HepG2 (cell line): ENCODE data around the gene PRKACA. TPM values are rescaled to one million over a fixed set of nuclear protein-coding genes. Genes with fewer than 3 reads are reported as not detected.

Experiments used
- ATAC-seq: fragments of 200-7000 bp; cut with Tn5 transposase; 3 replicates; pipeline ENCODE4 v1.9.1; 2020; ENCODE audit warnings: mild to moderate bottlenecking, moderate library complexity
- BruUV-seq: library from RNA; stranded (reverse); fragments of 400-500 nt; replicated peaks from 2 replicates; lab custom pipeline; 2021; lab: Mats Ljungman, UMichigan
- CTCF ChIA-PET: fragments of 300-600 bp; formaldehyde crosslinking; extraction: SDS; loops from one replicate; lab custom pipeline; 2021; ENCODE audit warnings: low total read pairs, inconsistent platforms, low intra/inter-chr PET ratio; lab: Yijun Ruan, JAX
- POLR2A ChIA-PET: fragments of 350-600 bp; sonication (Branson Sonifier 250); formaldehyde crosslinking; loops from one replicate; lab custom pipeline; 2020; ENCODE audit warnings: antibody characterized with exemption, inconsistent platforms; lab: Yijun Ruan, JAX
- DNase-seq: peaks from one replicate; pipeline ENCODE4 v3.0.0-alpha.2; 2015; ENCODE audit warnings: low spot score
- FAIRE-seq: peaks from 3 replicates; lab custom pipeline; 2011; peaks lifted over from hg19 to GRCh38; lab: Jason Lieb, UNC
- H2AFZ ChIP-seq: one replicate; pipeline ENCODE4 v1.6.1; 2011; ENCODE audit warnings: low read length, inconsistent platforms
- H3K27ac ChIP-seq: fragments of 300-600 bp; 3 replicates; pipeline ENCODE4 v1.8.0; 2011; ENCODE audit warnings: mixed run types, mild to moderate bottlenecking, mixed read lengths, low read length, inconsistent platforms; ENCODE audit not compliant: insufficient read depth; ENCODE audit errors: extremely low read length
- H3K27me3 ChIP-seq, 2 experiments: fragments of 200-600 bp in 1 of 2; 2 replicates in 1 of 2; 3 replicates in 1 of 2; pipeline versions ENCODE4 v1.6.0 to v1.8.0; 2011; ENCODE audit warnings: low read length in 2 of 2, mild to moderate bottlenecking in 2 of 2, moderate library complexity in 2 of 2, inconsistent platforms in 1 of 2; ENCODE audit not compliant: insufficient read depth in 2 of 2, control insufficient read depth in 1 of 2
- H3K36me3 ChIP-seq, 2 experiments: fragments of 200-600 bp in 1 of 2; replicated peaks in 1 of 2; 2 replicates in 1 of 2; 3 replicates in 1 of 2; pipeline versions ENCODE4 v1.5.1 to v1.8.0; 2011; ENCODE audit warnings: low read length in 2 of 2, inconsistent platforms in 1 of 2; ENCODE audit not compliant: insufficient read depth in 2 of 2, control insufficient read depth in 1 of 2
- H3K4me1 ChIP-seq: 2 replicates; pipeline ENCODE4 v1.5.1; 2012; ENCODE audit warnings: low read length, inconsistent platforms; ENCODE audit not compliant: insufficient read depth
- H3K4me2 ChIP-seq: 2 replicates; pipeline ENCODE4 v1.6.0; 2011; ENCODE audit warnings: low read depth, low read length, inconsistent platforms
- H3K4me3 ChIP-seq, 3 experiments: fragments of 200-600 bp in 1 of 3; sonication (generic), shearing (Covaris generic) in 1 of 3; replicated peaks in 1 of 3; 2 replicates each; pipeline ENCODE4 v1.5.1; 2011 to 2016; ENCODE audit warnings: low read length in 3 of 3, inconsistent platforms in 2 of 3, low read depth in 2 of 3, mild to moderate bottlenecking in 2 of 3, control low read depth in 1 of 3, mixed read lengths in 1 of 3; ENCODE audit not compliant: insufficient read depth in 1 of 3
- H3K79me2 ChIP-seq: one replicate; pipeline ENCODE4 v1.6.1; 2011; ENCODE audit warnings: low read length, inconsistent platforms; ENCODE audit not compliant: insufficient read depth
- H3K9ac ChIP-seq: 2 replicates; pipeline ENCODE4 v1.6.0; 2011; ENCODE audit warnings: mild to moderate bottlenecking, low read depth, low read length, inconsistent platforms; ENCODE audit not compliant: insufficient read depth
- H3K9me3 ChIP-seq: 2 replicates; pipeline ENCODE4 v1.5.1; 2012; ENCODE audit warnings: mild to moderate bottlenecking, low read length
- H4K20me1 ChIP-seq: 2 replicates; pipeline ENCODE4 v1.6.0; 2011; ENCODE audit warnings: inconsistent platforms, mild to moderate bottlenecking, low read length, moderate library complexity; ENCODE audit not compliant: insufficient read depth
- ADNP ChIP-seq: sonication (generic); formaldehyde crosslinking; IDR thresholded peaks from 2 replicates; pipeline ENCODE4 v1.4.0; 2020; ENCODE audit warnings: missing genetic modification reagents
- ESRRA ChIP-seq: sonication (generic); formaldehyde crosslinking; IDR thresholded peaks from 2 replicates; pipeline ENCODE4 v1.5.1; 2020; ENCODE audit warnings: mild to moderate bottlenecking, low read depth, missing genetic modification reagents
- ZKSCAN8 ChIP-seq: IDR thresholded peaks from 2 replicates; pipeline ENCODE4 v1.6.1; 2016; ENCODE audit warnings: borderline replicate concordance, missing genetic modification reagents, missing compliant biosample characterization
- ZMYM3 ChIP-seq: sonication (generic); formaldehyde crosslinking; IDR thresholded peaks from 2 replicates; pipeline ENCODE4 v1.5.1; 2020; ENCODE audit warnings: mild to moderate bottlenecking, missing genetic modification reagents
- ZNF354B ChIP-seq: sonication (generic); formaldehyde crosslinking; IDR thresholded peaks from 2 replicates; pipeline ENCODE4 v1.8.0; 2022; ENCODE audit warnings: mild to moderate bottlenecking, missing genetic modification reagents
- ZNF432 ChIP-seq: sonication (generic); formaldehyde crosslinking; IDR thresholded peaks from 2 replicates; pipeline ENCODE4 v1.5.0; 2020; ENCODE audit warnings: missing genetic modification reagents, mild to moderate bottlenecking, borderline replicate concordance
- ZNF768 ChIP-seq: sonication (generic); formaldehyde crosslinking; IDR thresholded peaks from 2 replicates; pipeline ENCODE4 v1.4.0; 2020; ENCODE audit warnings: missing genetic modification reagents
- WGBS: methylation state at CpG from one replicate; pipeline ENCODE4 v1.1.6; 2017; ENCODE audit warnings: low lambda C conversion rate; 5-methylcytosine and 5-hydroxymethylcytosine counted together
- in situ Hi-C: cut with HindIII; loops from 2 replicates; pipeline ENCODE4 v1.10.0; 2017; ENCODE audit warnings: low pct_unique_long_range_greater_than_20kb; ENCODE audit not compliant: extremely low pct_ligation_motif_present
- intact Hi-C: fragments of 100-400 bp; cut with micrococcal nuclease; formaldehyde crosslinking; loops from one replicate; pipeline ENCODE4 v1.10.0; 2022; ENCODE audit not compliant: unreplicated experiment
- polyA plus RNA-seq, 8 experiments: library from polyadenylated mRNA; depleted of rRNA in 3 of 8; stranded (reverse) in 7 of 8; unstranded in 1 of 8; fragments of >200 nt; fragmentation: Illumina TruSeq in 4 of 8; extraction: Trizol in 4 of 8; gene quantifications; 2 replicates each; pipeline versions ENCODE4 v1.2.1 to v1.2.3, GENCODE V29; 2011 to 2016; ENCODE audit warnings: low read depth in 4 of 8, missing spikeins in 1 of 8, mixed read lengths in 1 of 8; ENCODE audit not compliant: insufficient read depth in 1 of 8
- total RNA-seq, 5 experiments: library from RNA; depleted of rRNA; stranded (reverse); fragments of >200 nt; fragmentation: Illumina TruSeq; extraction: Trizol; gene quantifications; 2 replicates each; pipeline ENCODE4 v1.2.3, GENCODE V29; 2016; ENCODE audit warnings: low read depth in 1 of 5

The PRKACA gene
- total and polyA plus RNA-seq, 2 of the 13 experiments (the other 11 are each of a cell fraction or from before 2014, with no cell fraction given): 11.0 to 18.2 TPM

DNA sequence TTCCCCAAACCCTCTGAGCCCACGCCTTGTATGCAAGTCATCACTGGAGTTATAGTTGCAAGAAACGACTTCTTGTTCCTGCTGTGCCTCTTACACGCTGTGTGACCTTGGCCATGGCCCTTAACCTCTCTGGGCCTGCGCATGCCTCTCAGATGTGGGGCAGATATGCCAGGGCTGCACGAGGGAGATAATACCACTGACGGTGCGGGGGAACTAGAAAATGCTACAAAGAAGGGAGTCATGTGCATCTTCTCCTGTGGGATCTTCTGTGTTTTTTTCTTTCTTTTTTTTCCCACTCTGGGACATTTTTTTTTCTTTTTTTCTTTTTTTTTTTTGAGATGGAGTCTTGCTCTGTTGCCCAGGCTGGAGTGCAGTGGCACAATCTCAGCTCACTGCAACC is 22.7 kb downstream of the PRKACA start:
- ATAC-seq (no peak), DNase-seq (no peak), FAIRE-seq (no peak)
- no peaks in the 10 kb centered on the region for H3K79me2 ChIP-seq
- H3K4me1 ChIP-seq: peaks cover 6% of the 10 kb centered on the region
- TF ChIP-seq ESRRA (CRISPR knock-in tag): no peak
- TF ChIP-seq ZNF768: peak; percentile 99
- TF ChIP-seq ZMYM3 (CRISPR knock-in tag): peak; percentile 62; the same call in 1 of the 2 replicates
- no peak for TF ChIP-seq ADNP
- no peak for TF ChIP-seq ZNF432
- CTCF ChIA-PET: no interaction called here
- no peak overlapping the region for H2AFZ ChIP-seq
- no peak overlapping the region for H3K9ac ChIP-seq
- H4K20me1 ChIP-seq: no peaks in the 10 kb centered on the region
- in situ Hi-C loops: no loop called here
- H3K36me3 ChIP-seq: peaks cover 3 to 8% of the 10 kb centered on the region in 2 experiments; a peak in 3 of 5 replicates
- intact Hi-C loops: no loop called here
- no peak overlapping the region for H3K4me2 ChIP-seq
- 78% methylated on average over 7 of the region's 7 CpGs for WGBS
- H3K27ac ChIP-seq: no peak overlapping the region
- no peak overlapping the region for H3K4me3 ChIP-seq
- H3K9me3 ChIP-seq: peaks cover 6% of the 10 kb centered on the region; the same call in 1 of the 2 replicates
- no peaks in the 10 kb centered on the region for H3K27me3 ChIP-seq
- POLR2A ChIA-PET: interaction anchor here (1.3 to 1.4 kb wide), 2 partner anchors 23 to 42 kb away, joined by 3 read pairs; partner anchors contain the start of gene PRKACA
- BruUV-seq: TSS peak; percentile 49

DNA sequence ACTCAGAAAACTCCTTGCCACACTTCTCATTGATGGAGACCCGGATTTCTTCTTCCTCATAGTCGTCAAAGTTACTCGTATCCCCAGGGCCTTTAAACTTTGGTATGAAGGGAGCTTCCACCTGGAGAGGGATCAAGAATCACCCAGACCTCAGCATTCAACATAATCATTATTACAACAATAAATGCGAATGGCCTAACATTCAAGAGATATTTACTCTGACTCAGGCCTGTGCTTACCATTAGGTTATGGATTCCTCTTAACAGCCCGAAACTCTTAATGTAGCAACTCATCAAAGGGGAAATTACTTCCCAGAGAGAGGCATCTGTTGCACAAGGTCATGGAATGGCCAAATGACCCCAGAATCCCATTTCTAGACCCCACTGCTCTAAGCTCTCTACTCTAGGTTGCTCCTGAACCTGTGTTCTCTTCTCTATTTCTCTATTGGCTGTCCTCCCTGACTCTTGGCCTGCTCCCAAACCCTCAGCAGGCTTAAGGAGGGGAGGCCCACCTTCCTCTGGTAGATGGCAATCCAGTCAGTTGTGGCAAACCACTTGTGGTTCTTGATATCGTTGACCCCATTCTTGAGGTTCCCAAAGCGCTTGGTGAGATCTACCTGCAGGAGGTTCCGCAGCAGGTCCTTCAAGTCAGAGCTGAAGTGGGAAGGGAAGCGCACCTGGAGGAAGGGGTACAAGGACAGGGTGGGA is 24.3 kb downstream of the PRKACA start:
- H3K36me3 ChIP-seq: peaks cover 5 to 11% of the 10 kb centered on the region in 2 experiments; a peak in 3 of 5 replicates
- peaks cover 4% of the 10 kb centered on the region for H3K79me2 ChIP-seq
- no peak overlapping the region for H3K9ac ChIP-seq
- ATAC-seq (no peak), FAIRE-seq (no peak), DNase-seq (no peak)
- peaks cover 6% of the 10 kb centered on the region; the same call in 1 of the 2 replicates for H3K9me3 ChIP-seq
- in situ Hi-C loops (no loop called here), intact Hi-C loops (no loop called here)
- no peak for TF ChIP-seq ZKSCAN8
- peak; percentile 100; the same call in 1 of the 2 replicates for TF ChIP-seq ZNF354B (CRISPR knock-in tag)
- peaks cover 18% of the 10 kb centered on the region for H3K4me1 ChIP-seq
- H3K27ac ChIP-seq: no peak overlapping the region
- no peak overlapping the region for H3K4me3 ChIP-seq
- no peak overlapping the region for H2AFZ ChIP-seq
- ChIA-PET POLR2A (no interaction called here), CTCF (no interaction called here)
- no TSS peak for BruUV-seq
- H3K4me2 ChIP-seq: no peak overlapping the region
- 98% methylated on average over 9 of the region's 9 CpGs for WGBS
- H3K27me3 ChIP-seq: no peaks in the 10 kb centered on the region
- no peaks in the 10 kb centered on the region for H4K20me1 ChIP-seq
